Vagina (tissue), 2 donors: ENCODE data around the gene SLC35D1.
A peak's percentile ranks its signal among the peaks of the same experiment; 100 is the strongest.

Experiments used
- CTCF ChIP-seq, 3 experiments: fragments of 450-650 bp in 2 of 3; fragments of 200-600 bp in 1 of 3; sonication (generic) in 1 of 3; IDR thresholded peaks; one replicate each; pipeline ENCODE4 v1.5.1; 2017 to 2019; ENCODE audit warnings: antibody characterized with exemption in 3 of 3, mild to moderate bottlenecking in 2 of 3, moderate library complexity in 2 of 3
- POLR2A ChIP-seq, 2 donors: fragments of 450-650 bp; IDR thresholded peaks; one replicate each; pipeline ENCODE4 v1.6.1; 2017; ENCODE audit warnings: antibody characterized with exemption in 2 of 2, mild to moderate bottlenecking in 2 of 2, moderate library complexity in 2 of 2
- POLR2AphosphoS5 ChIP-seq, 2 donors: sonication (generic); formaldehyde crosslinking; IDR thresholded peaks; one replicate each; pipeline ENCODE4 v1.9.0; 2017; ENCODE audit warnings: antibody characterized with exemption in 2 of 2, mild to moderate bottlenecking in 2 of 2, low read depth in 1 of 2; ENCODE audit not compliant: insufficient read depth in 1 of 2

GRCh38 chr1:66981679-66982078 lies 72.3 kb downstream of the SLC35D1 start:
- TF ChIP-seq CTCF (IDR thresholded peaks at IDR 0.05): no peak
- TF ChIP-seq POLR2A (IDR thresholded peaks at IDR 0.05): no peak
- TF ChIP-seq POLR2AphosphoS5 (IDR thresholded peaks at IDR 0.05; ENCODE audit: insufficient read depth in 1 of 2, low read depth in 1 of 2): peak in 1 of 2 donors; percentile 43
